H1 (cell line): ENCODE results near the gene STX12. TPM values are rescaled to one million over a fixed set of nuclear protein-coding genes. Genes with fewer than 3 reads are reported as not detected.

Experiments used
- CBX8 ChIP-seq: fragments of 300-800, 300-1000 bp; sonication (generic); IDR thresholded peaks from 2 replicates; pipeline ENCODE4 v1.7.1; 2016; ENCODE audit warnings: low read depth, low read length, borderline replicate concordance
- HDAC2 ChIP-seq, 2 experiments: fragments of 300-600 bp in 1 of 2; sonication (generic) in 1 of 2; IDR thresholded peaks; 2 replicates each; pipeline ENCODE4 v1.6.1; 2011 to 2012; ENCODE audit warnings: low read depth in 2 of 2, low read length in 2 of 2, mild to moderate bottlenecking in 2 of 2, moderate library complexity in 2 of 2, borderline replicate concordance in 1 of 2, inconsistent platforms in 1 of 2
- MAFK ChIP-seq: IDR thresholded peaks from 2 replicates; pipeline ENCODE4 v1.6.1; 2012; ENCODE audit warnings: low read depth, mild to moderate bottlenecking, improper control_type of control experiment, low read length
- PHF8 ChIP-seq: fragments of 200-600 bp; sonication (generic); conservative IDR thresholded peaks from 2 replicates; pipeline ENCODE4 v1.7.1; 2012; ENCODE audit warnings: low read depth, mild to moderate bottlenecking, inconsistent platforms, low read length, moderate library complexity
- SUZ12 ChIP-seq: fragments of 200-600 bp; sonication (generic); IDR thresholded peaks from 2 replicates; pipeline ENCODE4 v1.6.1; 2012; ENCODE audit warnings: mild to moderate bottlenecking, inconsistent platforms, low read length, moderate library complexity, mixed read lengths
- YY1 ChIP-seq: IDR thresholded peaks from 2 replicates; pipeline ENCODE4 v1.6.1; 2011; ENCODE audit warnings: low read depth, mild to moderate bottlenecking, low read length
- polyA plus RNA-seq, 7 experiments: library from polyadenylated mRNA; depleted of rRNA in 3 of 7; stranded (reverse) in 5 of 7; unstranded in 2 of 7; fragments of >200 nt in 5 of 7; fragments of 200-250 nt in 2 of 7; gene quantifications; 1 replicate in 5 of 7; 2 replicates in 1 of 7; 4 replicates in 1 of 7; pipeline versions ENCODE4 v1.2.1 to v1.2.3, GENCODE V29; 2011 to 2013; ENCODE audit warnings: missing spikeins in 2 of 7, mixed read lengths in 2 of 7
- total RNA-seq: library from RNA; stranded (reverse); fragmentation: NEBNext Ultra II Directional; extraction: Animal tissue kit (Norgen Biotek cat#: 25700); gene quantifications from 2 replicates; pipeline ENCODE4 v1.2.1, GENCODE V29; 2021
- TF ChIP-seq, protein P1 (sequence below): fragments of 300-600 bp; sonication (generic); IDR thresholded peaks from 2 replicates; pipeline ENCODE4 v1.7.1; 2012; ENCODE audit warnings: low read length, moderate library complexity, mild to moderate bottlenecking, inconsistent platforms; ENCODE audit not compliant: insufficient replicate concordance
- TF ChIP-seq, protein P2 (sequence below): IDR thresholded peaks from 2 replicates; pipeline ENCODE4 v1.6.1; 2011; ENCODE audit warnings: low read depth, mild to moderate bottlenecking, low read length; ENCODE audit not compliant: insufficient read depth

STX12 gene
- total and polyA plus RNA-seq, 2 of the 8 experiments (the other 6 are each of a cell fraction or from before 2014, with no cell fraction given), result 3.7 to 11.0 TPM

DNA sequence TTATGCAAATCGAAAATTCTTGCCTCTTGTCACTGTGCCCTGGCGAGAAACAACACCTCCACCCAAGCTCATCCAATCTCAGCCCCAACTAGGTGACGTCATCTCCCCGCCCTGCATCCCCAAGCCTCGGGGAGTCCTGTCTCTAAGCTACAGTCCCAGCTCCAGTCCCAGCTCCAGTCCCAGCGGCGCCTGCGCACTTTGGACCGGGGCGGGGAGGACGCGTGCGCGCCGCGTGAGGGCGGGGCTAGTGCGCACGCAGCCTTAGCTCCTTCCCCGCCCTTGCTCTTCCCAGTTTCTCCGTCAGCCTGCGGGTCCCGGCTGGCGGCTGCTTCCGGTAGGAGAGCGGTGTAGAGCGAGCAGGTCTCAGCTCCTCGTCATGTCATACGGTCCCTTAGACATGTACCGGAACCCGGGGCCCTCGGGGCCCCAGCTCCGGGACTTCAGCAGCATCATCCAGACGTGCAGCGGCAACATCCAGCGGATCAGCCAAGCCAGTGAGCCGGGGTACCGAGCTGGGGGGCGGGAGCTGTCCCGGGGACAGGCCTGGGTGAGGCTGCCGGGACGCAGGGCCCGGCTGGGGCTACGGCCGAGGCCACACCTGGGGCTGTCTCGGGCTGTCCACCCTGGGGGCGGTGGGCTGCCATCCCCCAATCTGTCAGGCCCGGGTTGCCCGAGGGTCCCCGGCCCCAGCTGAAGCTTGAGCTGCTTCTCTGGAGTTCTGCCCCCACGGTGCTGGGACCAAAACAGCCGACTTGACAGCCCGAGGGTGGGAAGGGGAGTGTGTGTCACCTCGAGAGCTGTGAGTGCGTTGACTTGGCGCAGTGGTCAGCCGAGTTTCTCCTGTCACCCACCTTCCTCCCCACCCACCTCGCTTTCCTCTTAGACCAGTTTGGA lies at the start of gene STX12 (continued):
- TF ChIP-seq, protein P1, sequence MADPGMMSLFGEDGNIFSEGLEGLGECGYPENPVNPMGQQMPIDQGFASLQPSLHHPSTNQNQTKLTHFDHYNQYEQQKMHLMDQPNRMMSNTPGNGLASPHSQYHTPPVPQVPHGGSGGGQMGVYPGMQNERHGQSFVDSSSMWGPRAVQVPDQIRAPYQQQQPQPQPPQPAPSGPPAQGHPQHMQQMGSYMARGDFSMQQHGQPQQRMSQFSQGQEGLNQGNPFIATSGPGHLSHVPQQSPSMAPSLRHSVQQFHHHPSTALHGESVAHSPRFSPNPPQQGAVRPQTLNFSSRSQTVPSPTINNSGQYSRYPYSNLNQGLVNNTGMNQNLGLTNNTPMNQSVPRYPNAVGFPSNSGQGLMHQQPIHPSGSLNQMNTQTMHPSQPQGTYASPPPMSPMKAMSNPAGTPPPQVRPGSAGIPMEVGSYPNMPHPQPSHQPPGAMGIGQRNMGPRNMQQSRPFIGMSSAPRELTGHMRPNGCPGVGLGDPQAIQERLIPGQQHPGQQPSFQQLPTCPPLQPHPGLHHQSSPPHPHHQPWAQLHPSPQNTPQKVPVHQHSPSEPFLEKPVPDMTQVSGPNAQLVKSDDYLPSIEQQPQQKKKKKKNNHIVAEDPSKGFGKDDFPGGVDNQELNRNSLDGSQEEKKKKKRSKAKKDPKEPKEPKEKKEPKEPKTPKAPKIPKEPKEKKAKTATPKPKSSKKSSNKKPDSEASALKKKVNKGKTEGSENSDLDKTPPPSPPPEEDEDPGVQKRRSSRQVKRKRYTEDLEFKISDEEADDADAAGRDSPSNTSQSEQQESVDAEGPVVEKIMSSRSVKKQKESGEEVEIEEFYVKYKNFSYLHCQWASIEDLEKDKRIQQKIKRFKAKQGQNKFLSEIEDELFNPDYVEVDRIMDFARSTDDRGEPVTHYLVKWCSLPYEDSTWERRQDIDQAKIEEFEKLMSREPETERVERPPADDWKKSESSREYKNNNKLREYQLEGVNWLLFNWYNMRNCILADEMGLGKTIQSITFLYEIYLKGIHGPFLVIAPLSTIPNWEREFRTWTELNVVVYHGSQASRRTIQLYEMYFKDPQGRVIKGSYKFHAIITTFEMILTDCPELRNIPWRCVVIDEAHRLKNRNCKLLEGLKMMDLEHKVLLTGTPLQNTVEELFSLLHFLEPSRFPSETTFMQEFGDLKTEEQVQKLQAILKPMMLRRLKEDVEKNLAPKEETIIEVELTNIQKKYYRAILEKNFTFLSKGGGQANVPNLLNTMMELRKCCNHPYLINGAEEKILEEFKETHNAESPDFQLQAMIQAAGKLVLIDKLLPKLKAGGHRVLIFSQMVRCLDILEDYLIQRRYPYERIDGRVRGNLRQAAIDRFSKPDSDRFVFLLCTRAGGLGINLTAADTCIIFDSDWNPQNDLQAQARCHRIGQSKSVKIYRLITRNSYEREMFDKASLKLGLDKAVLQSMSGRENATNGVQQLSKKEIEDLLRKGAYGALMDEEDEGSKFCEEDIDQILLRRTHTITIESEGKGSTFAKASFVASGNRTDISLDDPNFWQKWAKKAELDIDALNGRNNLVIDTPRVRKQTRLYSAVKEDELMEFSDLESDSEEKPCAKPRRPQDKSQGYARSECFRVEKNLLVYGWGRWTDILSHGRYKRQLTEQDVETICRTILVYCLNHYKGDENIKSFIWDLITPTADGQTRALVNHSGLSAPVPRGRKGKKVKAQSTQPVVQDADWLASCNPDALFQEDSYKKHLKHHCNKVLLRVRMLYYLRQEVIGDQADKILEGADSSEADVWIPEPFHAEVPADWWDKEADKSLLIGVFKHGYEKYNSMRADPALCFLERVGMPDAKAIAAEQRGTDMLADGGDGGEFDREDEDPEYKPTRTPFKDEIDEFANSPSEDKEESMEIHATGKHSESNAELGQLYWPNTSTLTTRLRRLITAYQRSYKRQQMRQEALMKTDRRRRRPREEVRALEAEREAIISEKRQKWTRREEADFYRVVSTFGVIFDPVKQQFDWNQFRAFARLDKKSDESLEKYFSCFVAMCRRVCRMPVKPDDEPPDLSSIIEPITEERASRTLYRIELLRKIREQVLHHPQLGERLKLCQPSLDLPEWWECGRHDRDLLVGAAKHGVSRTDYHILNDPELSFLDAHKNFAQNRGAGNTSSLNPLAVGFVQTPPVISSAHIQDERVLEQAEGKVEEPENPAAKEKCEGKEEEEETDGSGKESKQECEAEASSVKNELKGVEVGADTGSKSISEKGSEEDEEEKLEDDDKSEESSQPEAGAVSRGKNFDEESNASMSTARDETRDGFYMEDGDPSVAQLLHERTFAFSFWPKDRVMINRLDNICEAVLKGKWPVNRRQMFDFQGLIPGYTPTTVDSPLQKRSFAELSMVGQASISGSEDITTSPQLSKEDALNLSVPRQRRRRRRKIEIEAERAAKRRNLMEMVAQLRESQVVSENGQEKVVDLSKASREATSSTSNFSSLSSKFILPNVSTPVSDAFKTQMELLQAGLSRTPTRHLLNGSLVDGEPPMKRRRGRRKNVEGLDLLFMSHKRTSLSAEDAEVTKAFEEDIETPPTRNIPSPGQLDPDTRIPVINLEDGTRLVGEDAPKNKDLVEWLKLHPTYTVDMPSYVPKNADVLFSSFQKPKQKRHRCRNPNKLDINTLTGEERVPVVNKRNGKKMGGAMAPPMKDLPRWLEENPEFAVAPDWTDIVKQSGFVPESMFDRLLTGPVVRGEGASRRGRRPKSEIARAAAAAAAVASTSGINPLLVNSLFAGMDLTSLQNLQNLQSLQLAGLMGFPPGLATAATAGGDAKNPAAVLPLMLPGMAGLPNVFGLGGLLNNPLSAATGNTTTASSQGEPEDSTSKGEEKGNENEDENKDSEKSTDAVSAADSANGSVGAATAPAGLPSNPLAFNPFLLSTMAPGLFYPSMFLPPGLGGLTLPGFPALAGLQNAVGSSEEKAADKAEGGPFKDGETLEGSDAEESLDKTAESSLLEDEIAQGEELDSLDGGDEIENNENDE, result no peak
- TF ChIP-seq MAFK, result no peak
- no peak; the same call in 1 of the 2 replicates for TF ChIP-seq PHF8
- TF ChIP-seq HDAC2 (IDR thresholded peaks at IDR 0.05; ENCODE audit: borderline replicate concordance in 1 of 2, low read depth in 2 of 2, low read length in 2 of 2), result peak in 1 of 2 experiments; percentile 65; a peak in 1 of 4 replicates
- TF ChIP-seq YY1, result no peak
- TF ChIP-seq, protein P2, sequence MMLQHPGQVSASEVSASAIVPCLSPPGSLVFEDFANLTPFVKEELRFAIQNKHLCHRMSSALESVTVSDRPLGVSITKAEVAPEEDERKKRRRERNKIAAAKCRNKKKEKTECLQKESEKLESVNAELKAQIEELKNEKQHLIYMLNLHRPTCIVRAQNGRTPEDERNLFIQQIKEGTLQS, result no peak
- no peak for TF ChIP-seq CBX8
- no peak for TF ChIP-seq SUZ12
